Skeletal muscle satellite cell (primary cell): ENCODE measurements around the gene CGB8.
"Not testable (repeated sequence)": the region's sequence is repeated elsewhere in the genome, so short reads cannot be mapped to it uniquely, and the experiment has no call there.

Source experiments
- H3K27me3 ChIP-seq: 2 replicates; pipeline ENCODE4 v1.7.0; 2013; ENCODE audit warnings: low read length; ENCODE audit not compliant: control insufficient read depth, insufficient read depth
- H3K36me3 ChIP-seq: 2 replicates; pipeline ENCODE4 v1.7.0; 2013; ENCODE audit warnings: mild to moderate bottlenecking, control low read depth, low read length; ENCODE audit not compliant: insufficient read depth
- H3K4me1 ChIP-seq: 2 replicates; pipeline ENCODE4 v1.7.0; 2013; ENCODE audit warnings: low read length; ENCODE audit not compliant: control insufficient read depth, insufficient read depth
- H3K4me2 ChIP-seq: 2 replicates; pipeline ENCODE4 v1.7.0; 2013; ENCODE audit warnings: mild to moderate bottlenecking, low read length
- H3K4me3 ChIP-seq: 2 replicates; pipeline ENCODE4 v1.7.0; 2013; ENCODE audit warnings: low read length
- H3K9ac ChIP-seq: 2 replicates; pipeline ENCODE4 v1.7.0; 2013; ENCODE audit warnings: mild to moderate bottlenecking, low read depth, low read length, moderate library complexity
- H3K9me3 ChIP-seq: replicated peaks from 2 replicates; pipeline ENCODE4 v1.7.0; 2013; ENCODE audit warnings: mild to moderate bottlenecking, control low read depth, low read length

CGB8 gene

GRCh38 chr19:49061445-49061844, 12.5 kb upstream of the CGB8 start:
- H3K27me3 ChIP-seq: peaks cover 12% of the 10 kb centered on the region
- no peak overlapping the region for H3K4me3 ChIP-seq
- no peak overlapping the region for H3K4me2 ChIP-seq
- H3K9ac ChIP-seq: no peak overlapping the region
- no peaks in the 10 kb centered on the region for H3K36me3 ChIP-seq
- peaks cover 20% of the 10 kb centered on the region for H3K4me1 ChIP-seq
- H3K9me3 ChIP-seq: no peaks in the 10 kb centered on the region

GRCh38 chr19:49061000-49061399, 12.1 kb upstream of the CGB8 start:
- peaks cover 11% of the 10 kb centered on the region for H3K27me3 ChIP-seq
- no peak overlapping the region for H3K4me3 ChIP-seq
- H3K36me3 ChIP-seq: no peaks in the 10 kb centered on the region
- H3K4me2 ChIP-seq: no peak overlapping the region
- no peak overlapping the region for H3K9ac ChIP-seq
- H3K4me1 ChIP-seq: peaks cover 21% of the 10 kb centered on the region
- no peaks in the 10 kb centered on the region for H3K9me3 ChIP-seq

- H3K9me3 ChIP-seq: no peaks in the 10 kb centered on the region
- H3K36me3 ChIP-seq: no peaks in the 10 kb centered on the region
- H3K4me3 ChIP-seq: no peak overlapping the region
- H3K9ac ChIP-seq: no peak overlapping the region
- peaks cover 3% of the 10 kb centered on the region for H3K27me3 ChIP-seq
- no peak overlapping the region for H3K4me2 ChIP-seq
- peaks cover 16% of the 10 kb centered on the region for H3K4me1 ChIP-seq
These were observed 10.1 kb upstream of the CGB8 start for GRCh38 chr19:49059053-49059452.

DNA sequence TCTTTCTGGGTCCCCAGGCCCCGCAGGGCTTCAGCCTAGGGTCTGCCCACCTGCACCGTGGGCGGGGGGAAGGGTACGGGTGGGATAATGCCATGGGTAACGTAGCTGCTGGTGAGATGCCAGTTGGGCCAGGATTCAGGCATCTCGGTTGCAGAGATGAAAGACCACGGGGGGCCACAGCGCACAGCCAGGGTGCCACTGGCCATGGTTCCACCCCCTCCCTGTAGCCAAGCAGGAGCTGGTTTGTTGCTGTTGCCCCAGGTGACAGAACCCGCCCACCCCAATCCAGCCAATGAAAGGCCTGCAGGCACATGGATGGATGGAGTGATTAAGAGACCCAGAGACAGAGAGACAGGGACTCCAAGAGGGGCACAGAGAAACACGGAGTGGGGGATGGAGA, 9.7 kb upstream of the CGB8 start:
- no peak overlapping the region for H3K9ac ChIP-seq
- H3K4me1 ChIP-seq: peaks cover 16% of the 10 kb centered on the region
- H3K36me3 ChIP-seq: no peaks in the 10 kb centered on the region
- no peak overlapping the region for H3K4me2 ChIP-seq
- H3K27me3 ChIP-seq: no peaks in the 10 kb centered on the region
- H3K4me3 ChIP-seq: no peak overlapping the region
- no peaks in the 10 kb centered on the region for H3K9me3 ChIP-seq

DNA sequence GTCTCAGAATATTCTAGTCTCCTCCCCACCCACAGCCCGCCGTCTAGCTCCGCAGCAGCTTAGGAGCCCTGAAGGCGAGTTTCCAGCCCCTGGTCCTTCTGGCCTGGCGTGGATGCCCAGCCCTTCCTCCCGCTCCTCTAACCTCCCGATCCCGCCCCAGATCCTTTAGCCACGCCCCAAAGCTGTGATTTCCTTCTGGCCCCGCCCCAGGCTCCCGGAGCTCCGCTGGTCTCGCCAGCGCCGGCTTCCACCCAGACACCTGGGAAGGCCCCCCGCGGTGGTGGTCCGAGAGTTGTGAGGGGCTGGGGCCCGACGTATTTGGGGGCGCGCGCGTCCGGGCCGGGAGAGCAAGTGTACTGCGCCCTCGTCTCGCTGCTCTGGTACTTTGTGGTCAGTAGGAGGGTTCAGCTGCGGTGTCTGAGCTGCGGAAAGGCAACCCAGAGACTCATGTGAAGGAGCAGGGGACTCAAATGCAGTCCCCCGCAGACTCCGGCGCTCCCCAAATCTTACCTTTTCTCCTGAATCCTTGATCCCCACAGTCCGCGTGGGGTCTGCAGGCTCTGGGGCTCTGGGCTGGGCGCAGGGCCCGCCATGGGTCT, 8.8 kb upstream of the CGB8 start, which contains the start of gene CGB7:
Gene CGB7 (minus strand): TSS at position 114 of the 599 bp plus-strand sequence. CDS start 2,374 bp downstream, outside the sequence.
- no peaks in the 10 kb centered on the region for H3K36me3 ChIP-seq
- peak within 1 kb of the TSS; percentile 71 for H3K9ac ChIP-seq
- H3K4me3 ChIP-seq: peak within 1 kb of the TSS; percentile 77
- H3K4me1 ChIP-seq: peaks cover 16% of the 10 kb centered on the region
- no peaks in the 10 kb centered on the region for H3K9me3 ChIP-seq
- peak within 1 kb of the TSS; percentile 90 for H3K4me2 ChIP-seq
- H3K27me3 ChIP-seq: no peaks in the 10 kb centered on the region

- H3K4me2 ChIP-seq: peak overlapping the region; percentile 90
- not testable (repeated sequence) for H3K36me3 ChIP-seq, H3K9me3 ChIP-seq, H3K27me3 ChIP-seq
- peaks cover 16% of the 10 kb centered on the region for H3K4me1 ChIP-seq
- H3K9ac ChIP-seq: peak overlapping the region; percentile 71
- peak overlapping the region; percentile 77 for H3K4me3 ChIP-seq
These were observed 8.1 kb upstream of the CGB8 start for GRCh38 chr19:49056902-49057596.

DNA sequence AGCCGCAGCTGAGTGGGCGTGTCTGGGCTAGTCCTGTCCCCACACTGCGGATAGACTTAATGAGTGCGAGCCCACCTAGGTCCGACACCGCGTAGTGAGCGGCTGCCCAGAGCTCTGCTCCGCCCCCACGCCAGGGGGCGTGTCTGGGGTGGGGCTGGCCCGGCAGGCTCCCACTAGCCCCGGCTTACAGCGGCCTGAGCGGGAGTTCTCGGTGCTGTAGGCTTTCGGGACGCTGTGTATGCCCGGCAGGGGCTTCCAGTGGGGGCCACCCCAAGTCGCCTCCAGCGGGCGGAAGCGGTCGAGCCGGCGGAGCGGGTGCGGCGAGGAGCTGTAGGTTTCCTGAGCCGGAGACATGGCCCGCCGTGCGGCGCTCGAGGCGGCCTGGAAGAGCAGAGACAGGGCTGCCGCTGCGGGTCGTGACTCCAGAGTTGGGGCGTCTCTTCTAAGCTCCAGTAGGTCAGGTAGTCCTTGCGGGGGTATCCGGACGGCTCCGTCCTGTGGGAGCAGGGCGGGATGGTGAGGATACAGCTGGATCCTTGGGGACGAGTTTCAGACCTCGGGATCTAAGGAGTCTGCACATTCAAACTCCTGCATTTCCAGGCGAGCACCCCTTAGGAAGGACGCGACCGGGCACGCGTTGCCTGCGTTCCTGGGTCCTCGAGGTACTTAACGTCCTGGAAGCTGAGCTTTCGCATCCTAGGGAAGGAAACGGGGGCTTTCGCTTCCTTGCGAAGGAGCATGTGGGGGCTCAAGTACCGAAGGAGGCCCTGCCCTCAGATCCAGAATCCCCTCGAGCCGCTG, 7.4 kb upstream of the CGB8 start:
- peak overlapping the region; percentile 71 for H3K9ac ChIP-seq
- H3K4me3 ChIP-seq: peak overlapping the region; percentile 77
- H3K36me3 ChIP-seq: no peaks in the 10 kb centered on the region
- no peaks in the 10 kb centered on the region for H3K9me3 ChIP-seq
- peak overlapping the region; percentile 90 for H3K4me2 ChIP-seq
- peaks cover 16% of the 10 kb centered on the region for H3K4me1 ChIP-seq
- H3K27me3 ChIP-seq: no peaks in the 10 kb centered on the region

GRCh38 chr19:49050376-49051033, 1.6 kb upstream of the CGB8 start:
- H3K9ac ChIP-seq: peak overlapping the region; percentile 50
- peak overlapping the region; percentile 59 for H3K4me2 ChIP-seq
- not testable (repeated sequence) for H3K4me3 ChIP-seq, H3K9me3 ChIP-seq, H3K27me3 ChIP-seq, H3K36me3 ChIP-seq, H3K4me1 ChIP-seq

DNA sequence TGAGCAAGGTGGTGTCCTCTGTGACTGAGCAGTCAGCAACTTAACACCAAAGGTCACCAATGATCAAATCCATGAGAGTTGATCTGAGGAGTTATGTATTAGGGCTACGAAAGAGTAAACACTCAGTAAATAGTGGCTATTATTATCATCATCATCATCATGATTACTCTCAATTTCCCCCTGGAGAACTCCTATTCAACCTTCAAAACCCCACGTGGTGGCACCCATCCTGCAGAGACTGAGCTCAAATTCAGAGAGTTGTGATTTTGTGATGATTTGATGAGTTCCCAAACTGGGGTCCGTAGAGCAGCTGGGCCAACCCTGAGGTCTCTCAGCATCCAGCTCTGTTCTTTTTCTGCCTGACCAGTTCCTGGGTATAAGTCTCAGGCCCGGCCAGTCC, 923 bp upstream of the CGB8 start:
- H3K4me3 ChIP-seq, H3K4me1 ChIP-seq, H3K9ac ChIP-seq, H3K27me3 ChIP-seq, H3K9me3 ChIP-seq, H3K4me2 ChIP-seq, H3K36me3 ChIP-seq: not testable (repeated sequence)

GRCh38 chr19:49043548-49043947, 5.4 kb downstream of the CGB8 start, which contains the start of gene CGB5:
Gene CGB5, plus strand, starts transcription at chr19:49043848. Its CDS starts 362 bp downstream, at chr19:49044210.
- not testable (repeated sequence) for H3K36me3 ChIP-seq, H3K4me2 ChIP-seq, H3K9me3 ChIP-seq, H3K4me3 ChIP-seq, H3K9ac ChIP-seq, H3K27me3 ChIP-seq
- H3K4me1 ChIP-seq: peaks cover 17% of the 10 kb centered on the region

- not testable (repeated sequence) for H3K9ac ChIP-seq, H3K4me3 ChIP-seq, H3K9me3 ChIP-seq, H3K4me2 ChIP-seq, H3K36me3 ChIP-seq, H3K27me3 ChIP-seq
- peaks cover 19% of the 10 kb centered on the region for H3K4me1 ChIP-seq
These were observed 6.2 kb downstream of the CGB8 start for GRCh38 chr19:49042666-49043065.
